Left colon (tissue), 2 donors: ENCODE results near the gene ANAPC7. TPM values are rescaled to one million over a fixed set of nuclear protein-coding genes. Genes with fewer than 3 reads are reported as not detected.
"Not testable (repeated sequence)": the region's sequence is repeated elsewhere in the genome, so short reads cannot be mapped to it uniquely, and the experiment has no call there.

ENCODE experiments used
- ATAC-seq: fragments of 200-7000 bp; cut with Tn5 transposase; one replicate; pipeline ENCODE4 v1.9.1; 2020; ENCODE audit warnings: mild to moderate bottlenecking, moderate library complexity
- DNase-seq, 2 donors: peaks; one replicate each; pipeline ENCODE4 v3.0.0-alpha.2; 2020
- intact Hi-C, 2 donors: fragments of 100-400 bp; cut with DNase I in 1 of 2; cut with micrococcal nuclease in 1 of 2; formaldehyde crosslinking; loops; one replicate each; pipeline versions ENCODE4 v1.11.2 to v1.14.0; 2022; cut with DNase I, micrococcal nuclease
- long read RNA-seq: library from polyadenylated mRNA; unstranded; transcript quantifications from one replicate; pipeline ENCODE4 v2.0.0, GENCODE V29; 2021
- total RNA-seq, 2 donors: library from RNA; stranded (reverse); fragmentation: NEBNext Ultra II Directional; extraction: Animal tissue kit (Norgen Biotek cat#: 25700); gene quantifications; one replicate each; pipeline ENCODE4 v1.2.1, GENCODE V29; 2021
- donor health status: DM: no; HTN: no; CAD: no.
- donor health status: DM: yes; HTN: yes; CAD: no.

ANAPC7 gene
- total RNA-seq = 10 to 100 TPM; 27.3 to 31.1 TPM
- long read RNA-seq, transcript ANAPC7-203 (11 exons, 3,045 nt) = major isoform, 23 of 40 reads
- long read RNA-seq, transcript ANAPC7-201 (10 exons, 2,200 nt) = minor isoform, 10 of 40 reads
- long read RNA-seq, partial matches to known transcripts = 1 of 40 reads
- long read RNA-seq, other reads (novel, unspliced or antisense) = 4 of 40 reads

- DNase-seq (peak; percentile 91 to 93), ATAC-seq (peak; percentile 98)
- intact Hi-C loops = no loop called here
Observed at GRCh38 chr12:110403146-110403975, at the start of gene ANAPC7. TSS of gene ANAPC7 (minus strand) at chr12:110403708. CDS start at chr12:110403627, 81 bp downstream.

- intact Hi-C loops = no loop called here
- no peak for ATAC-seq
- no peak for DNase-seq
Observed at GRCh38 chr12:110451263-110451662, 47.8 kb upstream of the ANAPC7 start.

- intact Hi-C loops = no loop called here
- ATAC-seq = peak; percentile 97
- peak; percentile 95 to 97 for DNase-seq
Observed at GRCh38 chr12:110449799-110450497, 46.4 kb upstream of the ANAPC7 start, which contains the start of gene ARPC3. TSS of gene ARPC3 (minus strand) at chr12:110450337. CDS start at chr12:110450260, 77 bp downstream.

- intact Hi-C loops = no loop called here
- ATAC-seq (no peak), DNase-seq (no peak)
Observed at GRCh38 chr12:110444455-110444854, 40.9 kb upstream of the ANAPC7 start.

GRCh38 chr12:110436231-110436630 lies 32.7 kb upstream of the ANAPC7 start:
- intact Hi-C loops = no loop called here
- DNase-seq (no peak), ATAC-seq (no peak)

- peak in 1 of 2 donors; percentile 26 for DNase-seq
- no peak for ATAC-seq
- intact Hi-C loops = loop anchor here in 1 of 2 donors (5.0 kb wide), 1 partner anchor 330 kb away; no protein-coding TSS in a partner anchor
Observed at GRCh38 chr12:110431957-110432587, 28.6 kb upstream of the ANAPC7 start.

- ATAC-seq, DNase-seq: not testable (repeated sequence)
- intact Hi-C loops = loop anchor here in 1 of 2 donors (5.0 kb wide), 1 partner anchor 327 kb away; no protein-coding TSS in a partner anchor
Observed at GRCh38 chr12:110429676-110430075, 26.2 kb upstream of the ANAPC7 start.

- ATAC-seq (no peak), DNase-seq (no peak)
- intact Hi-C loops = no loop called here
Observed at GRCh38 chr12:110426406-110426805, 22.9 kb upstream of the ANAPC7 start.

- DNase-seq = no peak
- no peak for ATAC-seq
- intact Hi-C loops = no loop called here
Observed at GRCh38 chr12:110424237-110424636, 20.7 kb upstream of the ANAPC7 start.

- ATAC-seq = no peak
- intact Hi-C loops = no loop called here
- DNase-seq = no peak
Observed at GRCh38 chr12:110421701-110422100, 18.2 kb upstream of the ANAPC7 start.

GRCh38 chr12:110421159-110421661 lies 17.7 kb upstream of the ANAPC7 start:
- intact Hi-C loops = no loop called here
- ATAC-seq = no peak
- DNase-seq = no peak

GRCh38 chr12:110420644-110421043 lies 17.1 kb upstream of the ANAPC7 start:
- intact Hi-C loops, DNase-seq, ATAC-seq: not testable (repeated sequence)

GRCh38 chr12:110417113-110417512 lies 13.6 kb upstream of the ANAPC7 start:
- DNase-seq, intact Hi-C loops, ATAC-seq: not testable (repeated sequence)

GRCh38 chr12:110410086-110410485 lies 6.6 kb upstream of the ANAPC7 start:
- ATAC-seq, DNase-seq, intact Hi-C loops: not testable (repeated sequence)

- ATAC-seq, intact Hi-C loops: not testable (repeated sequence)
Observed at GRCh38 chr12:110405126-110405662, 1.7 kb upstream of the ANAPC7 start.

GRCh38 chr12:110403976-110404682 lies 621 bp upstream of the ANAPC7 start:
- peak; percentile 69 to 83 for DNase-seq
- intact Hi-C loops = no loop called here
- ATAC-seq = peak; percentile 74

More at GRCh38 chr12:110405126-110405662, 1.7 kb upstream of the ANAPC7 start:
- DNase-seq = not testable (repeated sequence)

GRCh38 chr12:110382683-110383082 lies 20.8 kb downstream of the ANAPC7 start:
- ATAC-seq (no peak), DNase-seq (no peak)
- intact Hi-C loops = no loop called here

- no peak for ATAC-seq
- intact Hi-C loops = no loop called here
- no peak for DNase-seq
Observed at GRCh38 chr12:110379631-110380030, 23.9 kb downstream of the ANAPC7 start.
